Keratinocyte (primary cell): ENCODE data around the gene CDCA3.

Experiments used
- EZH2 ChIP-seq: IDR thresholded peaks from one replicate; pipeline ENCODE4 v1.6.1; 2012; ENCODE audit warnings: inconsistent platforms, mild to moderate bottlenecking, low read length, moderate library complexity
- TF ChIP-seq, protein P1 (sequence below), 3 experiments: IDR thresholded peaks in 1 of 3; conservative IDR thresholded peaks in 1 of 3; optimal IDR thresholded peaks in 1 of 3; 2 replicates in 2 of 3; 3 replicates in 1 of 3; pipeline versions ENCODE3 to v1.5.1; 2011; ENCODE audit warnings: low read length in 3 of 3, mild to moderate bottlenecking in 3 of 3, moderate library complexity in 2 of 3, control low read depth in 1 of 3, inconsistent platforms in 1 of 3; ENCODE audit not compliant: insufficient read depth in 2 of 3; ENCODE audit errors: extremely low read depth in 1 of 3

DNA sequence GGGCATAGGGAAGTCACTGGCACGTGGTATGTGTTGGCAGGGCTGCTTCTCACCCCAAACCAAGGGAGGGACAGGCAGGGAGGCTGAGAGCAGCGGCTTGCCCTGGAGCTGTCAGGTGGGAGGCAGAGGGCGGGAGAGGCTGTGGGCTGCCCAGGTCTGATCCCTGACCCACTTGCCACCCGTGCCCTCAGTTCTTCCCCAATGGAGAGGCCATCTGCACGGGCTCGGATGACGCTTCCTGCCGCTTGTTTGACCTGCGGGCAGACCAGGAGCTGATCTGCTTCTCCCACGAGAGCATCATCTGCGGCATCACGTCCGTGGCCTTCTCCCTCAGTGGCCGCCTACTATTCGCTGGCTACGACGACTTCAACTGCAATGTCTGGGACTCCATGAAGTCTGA, 5.7 kb downstream of the CDCA3 start:
- TF ChIP-seq, protein P1, sequence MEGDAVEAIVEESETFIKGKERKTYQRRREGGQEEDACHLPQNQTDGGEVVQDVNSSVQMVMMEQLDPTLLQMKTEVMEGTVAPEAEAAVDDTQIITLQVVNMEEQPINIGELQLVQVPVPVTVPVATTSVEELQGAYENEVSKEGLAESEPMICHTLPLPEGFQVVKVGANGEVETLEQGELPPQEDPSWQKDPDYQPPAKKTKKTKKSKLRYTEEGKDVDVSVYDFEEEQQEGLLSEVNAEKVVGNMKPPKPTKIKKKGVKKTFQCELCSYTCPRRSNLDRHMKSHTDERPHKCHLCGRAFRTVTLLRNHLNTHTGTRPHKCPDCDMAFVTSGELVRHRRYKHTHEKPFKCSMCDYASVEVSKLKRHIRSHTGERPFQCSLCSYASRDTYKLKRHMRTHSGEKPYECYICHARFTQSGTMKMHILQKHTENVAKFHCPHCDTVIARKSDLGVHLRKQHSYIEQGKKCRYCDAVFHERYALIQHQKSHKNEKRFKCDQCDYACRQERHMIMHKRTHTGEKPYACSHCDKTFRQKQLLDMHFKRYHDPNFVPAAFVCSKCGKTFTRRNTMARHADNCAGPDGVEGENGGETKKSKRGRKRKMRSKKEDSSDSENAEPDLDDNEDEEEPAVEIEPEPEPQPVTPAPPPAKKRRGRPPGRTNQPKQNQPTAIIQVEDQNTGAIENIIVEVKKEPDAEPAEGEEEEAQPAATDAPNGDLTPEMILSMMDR (optimal IDR thresholded peaks at IDR 0.05 in 1 of 3, IDR thresholded peaks at IDR 0.05 in 1 of 3, conservative IDR thresholded peaks at IDR 0.05 in 1 of 3; ENCODE audit: extremely low read depth in 1 of 3, insufficient read depth in 2 of 3, low read length in 3 of 3): no peak
- TF ChIP-seq EZH2: no peak
